PC-9 (cell line): Measurements from ENCODE around the gene ADCK2.

Experiments
- CTCF ChIP-seq: fragments of 200-600 bp; sonication (generic); conservative IDR thresholded peaks from 2 replicates; pipeline ENCODE4 v1.6.1; 2017; ENCODE audit warnings: mixed run types, antibody characterized with exemption, mild to moderate bottlenecking, moderate library complexity
- EZH2 ChIP-seq: fragments of 200-600 bp; sonication (generic); IDR thresholded peaks from 2 replicates; pipeline ENCODE4 v1.8.0; 2017; ENCODE audit warnings: antibody characterized with exemption, low read depth

DNA sequence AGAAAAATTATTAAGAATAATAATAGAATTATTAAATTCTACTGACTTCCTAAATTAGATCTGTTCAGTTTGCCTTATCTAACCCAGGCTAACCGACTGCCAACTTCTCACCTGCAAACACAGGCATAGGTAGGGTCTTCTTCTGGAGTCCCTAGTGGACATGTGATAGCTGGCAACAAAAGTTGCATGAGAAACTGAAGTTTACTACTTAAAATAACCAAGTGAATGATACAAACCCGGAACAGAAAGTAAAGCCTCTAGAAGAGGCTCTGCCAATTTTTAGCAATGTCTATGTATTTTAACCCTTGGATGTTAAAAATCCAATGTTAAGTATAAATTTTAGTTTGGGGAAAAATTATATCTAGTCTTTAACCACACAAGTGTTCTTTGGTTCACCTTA, 61.4 kb downstream of the ADCK2 start:
- TF ChIP-seq CTCF (no peak), EZH2 (no peak)
